HCT116 (cell line): ENCODE measurements around the gene CFAP92.

Source experiments
- EZH2 ChIP-seq: fragments of 200-600 bp; sonication (generic); IDR thresholded peaks from 2 replicates; pipeline ENCODE4 v1.6.1; 2017; ENCODE audit warnings: antibody characterized with exemption, mixed run types
- POLR2A ChIP-seq: IDR thresholded peaks from 2 replicates; pipeline ENCODE4 v1.7.0; 2011; ENCODE audit warnings: borderline replicate concordance; ENCODE audit not compliant: insufficient read depth, insufficient read length; ENCODE audit errors: extremely low read depth
- ZNF274 ChIP-seq: fragments of 200-500 bp; sonication (Bioruptor generic); IDR thresholded peaks from 2 replicates; pipeline ENCODE4 v1.6.1; 2014; ENCODE audit warnings: mild to moderate bottlenecking, low read depth, low read length, inconsistent platforms
- TF ChIP-seq, protein P1 (sequence below), 3 experiments: fragments of 200-600 bp in 1 of 3; sonication (generic) in 1 of 3; IDR thresholded peaks in 2 of 3; conservative IDR thresholded peaks in 1 of 3; 2 replicates each; pipeline ENCODE4 v1.5.1; 2012 to 2017; ENCODE audit warnings: low read depth in 2 of 3, low read length in 2 of 3, antibody characterized with exemption in 1 of 3, borderline replicate concordance in 1 of 3, control low read depth in 1 of 3, mild to moderate bottlenecking in 1 of 3, mixed read lengths in 1 of 3, mixed run types in 1 of 3, moderate library complexity in 1 of 3; ENCODE audit not compliant: insufficient read depth in 1 of 3

GRCh38 chr3:129015388-129016105 lies 21.7 kb upstream of the CFAP92 start:
- TF ChIP-seq POLR2A (no peak), ZNF274 (no peak), EZH2 (no peak)
- TF ChIP-seq, protein P1, sequence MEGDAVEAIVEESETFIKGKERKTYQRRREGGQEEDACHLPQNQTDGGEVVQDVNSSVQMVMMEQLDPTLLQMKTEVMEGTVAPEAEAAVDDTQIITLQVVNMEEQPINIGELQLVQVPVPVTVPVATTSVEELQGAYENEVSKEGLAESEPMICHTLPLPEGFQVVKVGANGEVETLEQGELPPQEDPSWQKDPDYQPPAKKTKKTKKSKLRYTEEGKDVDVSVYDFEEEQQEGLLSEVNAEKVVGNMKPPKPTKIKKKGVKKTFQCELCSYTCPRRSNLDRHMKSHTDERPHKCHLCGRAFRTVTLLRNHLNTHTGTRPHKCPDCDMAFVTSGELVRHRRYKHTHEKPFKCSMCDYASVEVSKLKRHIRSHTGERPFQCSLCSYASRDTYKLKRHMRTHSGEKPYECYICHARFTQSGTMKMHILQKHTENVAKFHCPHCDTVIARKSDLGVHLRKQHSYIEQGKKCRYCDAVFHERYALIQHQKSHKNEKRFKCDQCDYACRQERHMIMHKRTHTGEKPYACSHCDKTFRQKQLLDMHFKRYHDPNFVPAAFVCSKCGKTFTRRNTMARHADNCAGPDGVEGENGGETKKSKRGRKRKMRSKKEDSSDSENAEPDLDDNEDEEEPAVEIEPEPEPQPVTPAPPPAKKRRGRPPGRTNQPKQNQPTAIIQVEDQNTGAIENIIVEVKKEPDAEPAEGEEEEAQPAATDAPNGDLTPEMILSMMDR (IDR thresholded peaks at IDR 0.05 in 2 of 3, conservative IDR thresholded peaks at IDR 0.05 in 1 of 3; ENCODE audit: borderline replicate concordance in 1 of 3, insufficient read depth in 1 of 3, low read depth in 2 of 3, low read length in 2 of 3) = no peak
